WTC11 (cell line): ENCODE measurements around the gene CD34.

Experiments
- FOXK1 ChIP-seq: sonication (generic); formaldehyde crosslinking; IDR thresholded peaks from 2 replicates; pipeline ENCODE4 v1.8.0; 2022; ENCODE audit warnings: mild to moderate bottlenecking, moderate library complexity, missing genetic modification reagents
- JAZF1 ChIP-seq: fragments of 250-450 bp; sonication (Bioruptor Pico); IDR thresholded peaks from 2 replicates; pipeline ENCODE4 v1.9.0; 2021; ENCODE audit warnings: moderate library complexity, mild to moderate bottlenecking, inconsistent platforms
- NFE2L1 ChIP-seq: sonication (generic); formaldehyde crosslinking; IDR thresholded peaks from 2 replicates; pipeline ENCODE4 v1.8.1; 2023; ENCODE audit warnings: missing genetic modification reagents
- SMAD4 ChIP-seq: sonication (generic); formaldehyde crosslinking; IDR thresholded peaks from 2 replicates; pipeline ENCODE4 v1.8.0; 2022; ENCODE audit warnings: mild to moderate bottlenecking, missing genetic modification reagents
- TCF7 ChIP-seq: sonication (generic); formaldehyde crosslinking; IDR thresholded peaks from 2 replicates; pipeline ENCODE4 v1.8.0; 2022; ENCODE audit warnings: mild to moderate bottlenecking, low read depth, missing genetic modification reagents, moderate library complexity
- TF ChIP-seq, protein P1 (sequence below): sonication (generic); formaldehyde crosslinking; IDR thresholded peaks from 2 replicates; pipeline ENCODE4 v1.8.0; 2022; ENCODE audit warnings: mild to moderate bottlenecking, missing genetic modification reagents
- TF ChIP-seq, protein P2 (sequence below): fragments of 200-600 bp; IDR thresholded peaks from 2 replicates; pipeline ENCODE4 v1.8.0; 2022; ENCODE audit warnings: antibody characterized with exemption
- TF ChIP-seq, protein P3 (sequence below): sonication (generic); formaldehyde crosslinking; IDR thresholded peaks from 2 replicates; pipeline ENCODE4 v1.8.0; 2022; ENCODE audit warnings: mild to moderate bottlenecking, missing genetic modification reagents
- TF ChIP-seq, protein P4 (sequence below): sonication (generic); formaldehyde crosslinking; conservative IDR thresholded peaks from 2 replicates; pipeline ENCODE4 v1.8.1; 2022; ENCODE audit warnings: mild to moderate bottlenecking, missing genetic modification reagents
- TF ChIP-seq, protein P5 (sequence below): sonication (generic); formaldehyde crosslinking; IDR thresholded peaks from 2 replicates; pipeline ENCODE4 v1.8.1; 2023; ENCODE audit warnings: mild to moderate bottlenecking, missing genetic modification reagents, moderate library complexity
- TF ChIP-seq, protein P6 (sequence below): sonication (generic); formaldehyde crosslinking; IDR thresholded peaks from 2 replicates; pipeline ENCODE4 v1.8.1; 2022; ENCODE audit warnings: missing genetic modification reagents, borderline replicate concordance
- TF ChIP-seq, protein P7 (sequence below): sonication (generic); formaldehyde crosslinking; IDR thresholded peaks from 2 replicates; pipeline ENCODE4 v1.8.1; 2023; ENCODE audit warnings: mild to moderate bottlenecking, missing genetic modification reagents, moderate library complexity

DNA sequence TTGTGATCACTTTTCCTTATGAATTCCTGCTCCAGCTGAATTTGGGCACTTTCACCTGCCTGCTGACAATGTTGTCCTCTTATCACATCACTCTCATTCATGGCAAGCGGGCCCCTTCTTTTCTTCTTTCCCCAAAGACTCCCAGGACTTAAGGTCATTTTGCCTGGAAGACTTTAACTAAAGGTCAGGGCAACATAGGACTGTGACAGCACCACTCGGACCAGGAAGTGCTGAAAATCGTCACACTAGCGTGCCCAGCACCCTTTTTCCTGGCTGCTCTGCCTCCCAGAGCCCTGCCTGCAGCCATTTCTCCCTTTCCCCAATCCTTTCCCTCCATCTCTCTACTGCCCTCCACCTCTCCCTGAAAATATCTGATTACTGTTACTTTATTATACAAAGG lies 35.4 kb downstream of the CD34 start:
- TF ChIP-seq, protein P1, sequence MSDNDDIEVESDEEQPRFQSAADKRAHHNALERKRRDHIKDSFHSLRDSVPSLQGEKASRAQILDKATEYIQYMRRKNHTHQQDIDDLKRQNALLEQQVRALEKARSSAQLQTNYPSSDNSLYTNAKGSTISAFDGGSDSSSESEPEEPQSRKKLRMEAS (CRISPR knock-in tag), result no peak
- TF ChIP-seq NFE2L1 (CRISPR knock-in tag) (no peak), JAZF1 (no peak), SMAD4 (CRISPR knock-in tag) (no peak), TCF7 (no peak), FOXK1 (CRISPR knock-in tag) (no peak)
- TF ChIP-seq, protein P2, sequence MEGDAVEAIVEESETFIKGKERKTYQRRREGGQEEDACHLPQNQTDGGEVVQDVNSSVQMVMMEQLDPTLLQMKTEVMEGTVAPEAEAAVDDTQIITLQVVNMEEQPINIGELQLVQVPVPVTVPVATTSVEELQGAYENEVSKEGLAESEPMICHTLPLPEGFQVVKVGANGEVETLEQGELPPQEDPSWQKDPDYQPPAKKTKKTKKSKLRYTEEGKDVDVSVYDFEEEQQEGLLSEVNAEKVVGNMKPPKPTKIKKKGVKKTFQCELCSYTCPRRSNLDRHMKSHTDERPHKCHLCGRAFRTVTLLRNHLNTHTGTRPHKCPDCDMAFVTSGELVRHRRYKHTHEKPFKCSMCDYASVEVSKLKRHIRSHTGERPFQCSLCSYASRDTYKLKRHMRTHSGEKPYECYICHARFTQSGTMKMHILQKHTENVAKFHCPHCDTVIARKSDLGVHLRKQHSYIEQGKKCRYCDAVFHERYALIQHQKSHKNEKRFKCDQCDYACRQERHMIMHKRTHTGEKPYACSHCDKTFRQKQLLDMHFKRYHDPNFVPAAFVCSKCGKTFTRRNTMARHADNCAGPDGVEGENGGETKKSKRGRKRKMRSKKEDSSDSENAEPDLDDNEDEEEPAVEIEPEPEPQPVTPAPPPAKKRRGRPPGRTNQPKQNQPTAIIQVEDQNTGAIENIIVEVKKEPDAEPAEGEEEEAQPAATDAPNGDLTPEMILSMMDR, result no peak
- TF ChIP-seq, protein P3, sequence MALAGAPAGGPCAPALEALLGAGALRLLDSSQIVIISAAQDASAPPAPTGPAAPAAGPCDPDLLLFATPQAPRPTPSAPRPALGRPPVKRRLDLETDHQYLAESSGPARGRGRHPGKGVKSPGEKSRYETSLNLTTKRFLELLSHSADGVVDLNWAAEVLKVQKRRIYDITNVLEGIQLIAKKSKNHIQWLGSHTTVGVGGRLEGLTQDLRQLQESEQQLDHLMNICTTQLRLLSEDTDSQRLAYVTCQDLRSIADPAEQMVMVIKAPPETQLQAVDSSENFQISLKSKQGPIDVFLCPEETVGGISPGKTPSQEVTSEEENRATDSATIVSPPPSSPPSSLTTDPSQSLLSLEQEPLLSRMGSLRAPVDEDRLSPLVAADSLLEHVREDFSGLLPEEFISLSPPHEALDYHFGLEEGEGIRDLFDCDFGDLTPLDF, result no peak
- TF ChIP-seq, protein P4, sequence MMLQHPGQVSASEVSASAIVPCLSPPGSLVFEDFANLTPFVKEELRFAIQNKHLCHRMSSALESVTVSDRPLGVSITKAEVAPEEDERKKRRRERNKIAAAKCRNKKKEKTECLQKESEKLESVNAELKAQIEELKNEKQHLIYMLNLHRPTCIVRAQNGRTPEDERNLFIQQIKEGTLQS (CRISPR knock-in tag), result no peak
- TF ChIP-seq, protein P5, sequence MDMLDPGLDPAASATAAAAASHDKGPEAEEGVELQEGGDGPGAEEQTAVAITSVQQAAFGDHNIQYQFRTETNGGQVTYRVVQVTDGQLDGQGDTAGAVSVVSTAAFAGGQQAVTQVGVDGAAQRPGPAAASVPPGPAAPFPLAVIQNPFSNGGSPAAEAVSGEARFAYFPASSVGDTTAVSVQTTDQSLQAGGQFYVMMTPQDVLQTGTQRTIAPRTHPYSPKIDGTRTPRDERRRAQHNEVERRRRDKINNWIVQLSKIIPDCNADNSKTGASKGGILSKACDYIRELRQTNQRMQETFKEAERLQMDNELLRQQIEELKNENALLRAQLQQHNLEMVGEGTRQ (CRISPR knock-in tag), result no peak
- TF ChIP-seq, protein P6, sequence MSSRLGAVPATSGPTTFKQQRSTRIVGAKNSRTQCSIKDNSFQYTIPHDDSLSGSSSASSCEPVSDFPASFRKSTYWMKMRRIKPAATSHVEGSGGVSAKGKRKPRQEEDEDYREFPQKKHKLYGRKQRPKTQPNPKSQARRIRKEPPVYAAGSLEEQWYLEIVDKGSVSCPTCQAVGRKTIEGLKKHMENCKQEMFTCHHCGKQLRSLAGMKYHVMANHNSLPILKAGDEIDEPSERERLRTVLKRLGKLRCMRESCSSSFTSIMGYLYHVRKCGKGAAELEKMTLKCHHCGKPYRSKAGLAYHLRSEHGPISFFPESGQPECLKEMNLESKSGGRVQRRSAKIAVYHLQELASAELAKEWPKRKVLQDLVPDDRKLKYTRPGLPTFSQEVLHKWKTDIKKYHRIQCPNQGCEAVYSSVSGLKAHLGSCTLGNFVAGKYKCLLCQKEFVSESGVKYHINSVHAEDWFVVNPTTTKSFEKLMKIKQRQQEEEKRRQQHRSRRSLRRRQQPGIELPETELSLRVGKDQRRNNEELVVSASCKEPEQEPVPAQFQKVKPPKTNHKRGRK (CRISPR knock-in tag), result no peak
- TF ChIP-seq, protein P7, sequence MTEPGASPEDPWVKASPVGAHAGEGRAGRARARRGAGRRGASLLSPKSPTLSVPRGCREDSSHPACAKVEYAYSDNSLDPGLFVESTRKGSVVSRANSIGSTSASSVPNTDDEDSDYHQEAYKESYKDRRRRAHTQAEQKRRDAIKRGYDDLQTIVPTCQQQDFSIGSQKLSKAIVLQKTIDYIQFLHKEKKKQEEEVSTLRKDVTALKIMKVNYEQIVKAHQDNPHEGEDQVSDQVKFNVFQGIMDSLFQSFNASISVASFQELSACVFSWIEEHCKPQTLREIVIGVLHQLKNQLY (CRISPR knock-in tag), result no peak
